Stimulated activated CD8-positive, alpha-beta memory T cell treated with anti-CD3 and anti-CD28 coated beads, Interleukin-15, amount 100 ng/mL, for 4 hours (primary cell): ENCODE results near the gene OR5K1.

ENCODE experiments used
- DNase-seq, 2 donors: peaks; one replicate each; pipeline ENCODE4 v3.0.0-alpha.2; 2020; ENCODE audit warnings: low read depth in 2 of 2

OR5K1 gene

GRCh38 chr3:98462901-98463300 lies at the start of gene OR5K1:
Gene OR5K1, plus strand, starts transcription at chr3:98463201. Its CDS starts 6,376 bp downstream, at chr3:98469577.
- DNase-seq = no peak

- DNase-seq = no peak
Measured at GRCh38 chr3:98432575-98432974, 30.4 kb upstream of the OR5K1 start.

- DNase-seq = no peak
Measured at GRCh38 chr3:98433764-98434163, 29.2 kb upstream of the OR5K1 start.

GRCh38 chr3:98434412-98434811 lies 28.6 kb upstream of the OR5K1 start:
- DNase-seq = no peak

GRCh38 chr3:98440283-98440682 lies 22.7 kb upstream of the OR5K1 start:
- no peak for DNase-seq

GRCh38 chr3:98445949-98446406 lies 17.0 kb upstream of the OR5K1 start:
- no peak for DNase-seq

GRCh38 chr3:98449606-98450193 lies 13.3 kb upstream of the OR5K1 start:
- no peak for DNase-seq

- no peak for DNase-seq
Measured at GRCh38 chr3:98450372-98450771, 12.6 kb upstream of the OR5K1 start.

GRCh38 chr3:98453827-98454226 lies 9.2 kb upstream of the OR5K1 start:
- no peak for DNase-seq

GRCh38 chr3:98454929-98455328 lies 8.1 kb upstream of the OR5K1 start:
- no peak for DNase-seq

GRCh38 chr3:98457543-98457942 lies 5.5 kb upstream of the OR5K1 start:
- DNase-seq = no peak

- DNase-seq = no peak
Measured at GRCh38 chr3:98460220-98460619, 2.8 kb upstream of the OR5K1 start.

GRCh38 chr3:98482717-98483482 lies 19.9 kb downstream of the OR5K1 start:
- no peak for DNase-seq

GRCh38 chr3:98483626-98484025 lies 20.6 kb downstream of the OR5K1 start:
- DNase-seq = no peak

GRCh38 chr3:98497381-98497780 lies 34.4 kb downstream of the OR5K1 start, which contains the start of gene OR5K2:
Gene OR5K2, plus strand, starts transcription at chr3:98497681. Its CDS starts 0 bp downstream, at chr3:98497681.
- DNase-seq = no peak

- no peak for DNase-seq
Measured at GRCh38 chr3:98500019-98500418, 37.0 kb downstream of the OR5K1 start.

GRCh38 chr3:98501270-98501669 lies 38.3 kb downstream of the OR5K1 start:
- DNase-seq = no peak

GRCh38 chr3:98501863-98502576 lies 39.0 kb downstream of the OR5K1 start:
- no peak for DNase-seq

GRCh38 chr3:98504539-98504938 lies 41.5 kb downstream of the OR5K1 start:
- DNase-seq = no peak

GRCh38 chr3:98508582-98508981 lies 45.6 kb downstream of the OR5K1 start:
- no peak for DNase-seq

- DNase-seq = no peak
Measured at GRCh38 chr3:98512576-98512975, 49.6 kb downstream of the OR5K1 start.

- no peak for DNase-seq
Measured at GRCh38 chr3:98513091-98513511, 50.1 kb downstream of the OR5K1 start.

- no peak for DNase-seq
Measured at GRCh38 chr3:98513736-98514135, 50.7 kb downstream of the OR5K1 start.
